Gastroesophageal sphincter (tissue), 3 donors: Measurements from ENCODE around the gene METTL24.

Experiments
- POLR2AphosphoS5 ChIP-seq: sonication (generic); formaldehyde crosslinking; IDR thresholded peaks from one replicate; pipeline ENCODE4 v1.6.1; 2017; ENCODE audit warnings: antibody characterized with exemption
- TF ChIP-seq, protein P1 (sequence below), 4 experiments: fragments of 200-600 bp in 2 of 4; fragments of 450-650 bp in 2 of 4; sonication (generic) in 1 of 4; IDR thresholded peaks; one replicate each; pipeline ENCODE4 v1.5.1; 2017 to 2019; ENCODE audit warnings: antibody characterized with exemption in 4 of 4, mild to moderate bottlenecking in 2 of 4, moderate library complexity in 2 of 4

DNA sequence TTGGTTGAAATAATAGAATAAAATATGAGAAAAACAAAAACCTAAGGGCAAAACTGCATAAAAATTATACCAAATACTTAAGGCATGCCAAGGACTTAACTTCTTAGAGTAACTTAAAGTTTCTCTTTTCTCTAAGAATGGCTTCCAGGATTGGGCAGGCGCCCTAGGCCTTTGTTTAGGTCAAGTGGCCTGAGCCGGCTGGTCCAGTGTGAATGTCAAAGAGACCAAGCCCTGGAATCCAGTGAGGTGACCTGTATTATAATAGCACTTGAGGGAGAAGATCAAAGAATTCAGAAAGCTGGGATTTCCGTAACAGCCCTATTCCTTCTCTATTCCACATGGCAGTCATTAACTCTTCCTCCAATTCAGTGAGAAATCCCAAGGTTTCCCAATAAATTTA is 6.6 kb downstream of the METTL24 start:
- TF ChIP-seq, protein P1, sequence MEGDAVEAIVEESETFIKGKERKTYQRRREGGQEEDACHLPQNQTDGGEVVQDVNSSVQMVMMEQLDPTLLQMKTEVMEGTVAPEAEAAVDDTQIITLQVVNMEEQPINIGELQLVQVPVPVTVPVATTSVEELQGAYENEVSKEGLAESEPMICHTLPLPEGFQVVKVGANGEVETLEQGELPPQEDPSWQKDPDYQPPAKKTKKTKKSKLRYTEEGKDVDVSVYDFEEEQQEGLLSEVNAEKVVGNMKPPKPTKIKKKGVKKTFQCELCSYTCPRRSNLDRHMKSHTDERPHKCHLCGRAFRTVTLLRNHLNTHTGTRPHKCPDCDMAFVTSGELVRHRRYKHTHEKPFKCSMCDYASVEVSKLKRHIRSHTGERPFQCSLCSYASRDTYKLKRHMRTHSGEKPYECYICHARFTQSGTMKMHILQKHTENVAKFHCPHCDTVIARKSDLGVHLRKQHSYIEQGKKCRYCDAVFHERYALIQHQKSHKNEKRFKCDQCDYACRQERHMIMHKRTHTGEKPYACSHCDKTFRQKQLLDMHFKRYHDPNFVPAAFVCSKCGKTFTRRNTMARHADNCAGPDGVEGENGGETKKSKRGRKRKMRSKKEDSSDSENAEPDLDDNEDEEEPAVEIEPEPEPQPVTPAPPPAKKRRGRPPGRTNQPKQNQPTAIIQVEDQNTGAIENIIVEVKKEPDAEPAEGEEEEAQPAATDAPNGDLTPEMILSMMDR (IDR thresholded peaks at IDR 0.05), result no peak
- TF ChIP-seq POLR2AphosphoS5, result no peak
